Hepatocyte (in vitro differentiated cells): ENCODE data around the gene TCERG1. TPM values are rescaled to one million over a fixed set of nuclear protein-coding genes. Genes with fewer than 3 reads are reported as not detected.

Source experiments
- DNase-seq: peaks from one replicate; pipeline ENCODE4 v3.0.0-alpha.2; 2016; ENCODE audit warnings: low spot score
- H2AFZ ChIP-seq: fragments of 200-600 bp; sonication (generic); 2 replicates; pipeline ENCODE4 v1.6.0; 2016; ENCODE audit warnings: antibody characterized with exemption, mild to moderate bottlenecking
- H3K27ac ChIP-seq: fragments of 200-600 bp; sonication (generic); 2 replicates; pipeline ENCODE4 v1.5.1; 2016; ENCODE audit warnings: mild to moderate bottlenecking
- H3K27me3 ChIP-seq: fragments of 200-600 bp; sonication (generic); 2 replicates; pipeline ENCODE4 v1.6.1; 2016
- H3K36me3 ChIP-seq: fragments of 200-600 bp; sonication (generic); replicated peaks from 2 replicates; pipeline ENCODE4 v1.5.1; 2016; ENCODE audit warnings: low read depth; ENCODE audit not compliant: insufficient read depth
- H3K4me1 ChIP-seq: fragments of 200-600 bp; sonication (generic); 2 replicates; pipeline ENCODE4 v1.5.1; 2016; ENCODE audit warnings: mild to moderate bottlenecking, moderate library complexity; ENCODE audit not compliant: insufficient read depth
- H3K4me2 ChIP-seq: fragments of 200-600 bp; sonication (generic); 2 replicates; pipeline ENCODE4 v1.6.0; 2016
- H3K4me3 ChIP-seq: fragments of 200-600 bp; sonication (generic); 2 replicates; pipeline ENCODE4 v1.5.1; 2016; ENCODE audit warnings: mild to moderate bottlenecking
- H3K79me2 ChIP-seq: fragments of 200-600 bp; sonication (generic); 2 replicates; pipeline ENCODE4 v1.6.0; 2017; ENCODE audit warnings: mild to moderate bottlenecking
- H3K9me2 ChIP-seq: fragments of 200-600 bp; sonication (generic); replicated peaks from 2 replicates; pipeline ENCODE4 v1.6.0; 2017; ENCODE audit warnings: mild to moderate bottlenecking; ENCODE audit not compliant: insufficient read depth
- H3K9me3 ChIP-seq: fragments of 200-600 bp; sonication (generic); 2 replicates; pipeline ENCODE4 v1.5.1; 2016; ENCODE audit warnings: low read depth, mild to moderate bottlenecking
- H4K20me1 ChIP-seq: fragments of 200-600 bp; sonication (generic); 2 replicates; pipeline ENCODE4 v1.6.0; 2016; ENCODE audit warnings: mild to moderate bottlenecking; ENCODE audit not compliant: insufficient read depth, poor library complexity, severe bottlenecking
- EZH2 ChIP-seq: fragments of 200-600 bp; sonication (generic); IDR thresholded peaks from 2 replicates; pipeline ENCODE4 v1.6.1; 2016; ENCODE audit warnings: antibody characterized with exemption, mild to moderate bottlenecking, borderline replicate concordance
- EZH2phosphoT487 ChIP-seq: fragments of 200-600 bp; sonication (generic); IDR thresholded peaks from one replicate; pipeline ENCODE4 v1.6.1; 2018; ENCODE audit warnings: antibody characterized with exemption, mild to moderate bottlenecking, low read depth, moderate library complexity; ENCODE audit not compliant: unreplicated experiment, severe bottlenecking
- WGBS: methylation state at CpG from one replicate; pipeline ENCODE4 v1.1.6; 2016; ENCODE audit warnings: low lambda C conversion rate; ENCODE audit errors: missing lambda C conversion rate; 5-methylcytosine and 5-hydroxymethylcytosine counted together
- polyA plus RNA-seq: library from polyadenylated mRNA; unstranded; fragments of >200 nt; fragmentation: Nextera tagmentation; extraction: Ambion mirVana; gene quantifications from 2 replicates; pipeline ENCODE4 v1.2.1, GENCODE V29; 2016
- total RNA-seq: library from RNA; depleted of rRNA; stranded (reverse); fragments of >200 nt; gene quantifications from 2 replicates; pipeline ENCODE4 v1.2.3, GENCODE V29; 2014
- TF ChIP-seq, protein P1 (sequence below): fragments of 200-600 bp; sonication (generic); IDR thresholded peaks from 2 replicates; pipeline ENCODE4 v1.5.1; 2016; ENCODE audit warnings: antibody characterized with exemption, mild to moderate bottlenecking; ENCODE audit not compliant: poor library complexity

Gene TCERG1
- total and polyA plus RNA-seq, 2 experiments from 2014 or later, result 49.3 to 68.1 TPM

GRCh38 chr5:146514575-146514974 lies 67.4 kb downstream of the TCERG1 start:
- H3K79me2 ChIP-seq, result no peaks in the 10 kb centered on the region
- H3K4me3 ChIP-seq, result no peak overlapping the region
- no peak overlapping the region for H3K4me2 ChIP-seq
- H3K36me3 ChIP-seq, result no peaks in the 10 kb centered on the region
- H3K9me3 ChIP-seq, result no peaks in the 10 kb centered on the region
- TF ChIP-seq EZH2phosphoT487, result no peak
- TF ChIP-seq, protein P1, sequence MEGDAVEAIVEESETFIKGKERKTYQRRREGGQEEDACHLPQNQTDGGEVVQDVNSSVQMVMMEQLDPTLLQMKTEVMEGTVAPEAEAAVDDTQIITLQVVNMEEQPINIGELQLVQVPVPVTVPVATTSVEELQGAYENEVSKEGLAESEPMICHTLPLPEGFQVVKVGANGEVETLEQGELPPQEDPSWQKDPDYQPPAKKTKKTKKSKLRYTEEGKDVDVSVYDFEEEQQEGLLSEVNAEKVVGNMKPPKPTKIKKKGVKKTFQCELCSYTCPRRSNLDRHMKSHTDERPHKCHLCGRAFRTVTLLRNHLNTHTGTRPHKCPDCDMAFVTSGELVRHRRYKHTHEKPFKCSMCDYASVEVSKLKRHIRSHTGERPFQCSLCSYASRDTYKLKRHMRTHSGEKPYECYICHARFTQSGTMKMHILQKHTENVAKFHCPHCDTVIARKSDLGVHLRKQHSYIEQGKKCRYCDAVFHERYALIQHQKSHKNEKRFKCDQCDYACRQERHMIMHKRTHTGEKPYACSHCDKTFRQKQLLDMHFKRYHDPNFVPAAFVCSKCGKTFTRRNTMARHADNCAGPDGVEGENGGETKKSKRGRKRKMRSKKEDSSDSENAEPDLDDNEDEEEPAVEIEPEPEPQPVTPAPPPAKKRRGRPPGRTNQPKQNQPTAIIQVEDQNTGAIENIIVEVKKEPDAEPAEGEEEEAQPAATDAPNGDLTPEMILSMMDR, result no peak
- WGBS, result 92% methylated on average over 1 of the region's 1 CpG
- H4K20me1 ChIP-seq, result no peaks in the 10 kb centered on the region
- no peak overlapping the region for H2AFZ ChIP-seq
- no peak for DNase-seq
- no peak overlapping the region for H3K27ac ChIP-seq
- H3K9me2 ChIP-seq, result no peaks in the 10 kb centered on the region
- H3K4me1 ChIP-seq, result no peaks in the 10 kb centered on the region
- no peaks in the 10 kb centered on the region for H3K27me3 ChIP-seq

DNA sequence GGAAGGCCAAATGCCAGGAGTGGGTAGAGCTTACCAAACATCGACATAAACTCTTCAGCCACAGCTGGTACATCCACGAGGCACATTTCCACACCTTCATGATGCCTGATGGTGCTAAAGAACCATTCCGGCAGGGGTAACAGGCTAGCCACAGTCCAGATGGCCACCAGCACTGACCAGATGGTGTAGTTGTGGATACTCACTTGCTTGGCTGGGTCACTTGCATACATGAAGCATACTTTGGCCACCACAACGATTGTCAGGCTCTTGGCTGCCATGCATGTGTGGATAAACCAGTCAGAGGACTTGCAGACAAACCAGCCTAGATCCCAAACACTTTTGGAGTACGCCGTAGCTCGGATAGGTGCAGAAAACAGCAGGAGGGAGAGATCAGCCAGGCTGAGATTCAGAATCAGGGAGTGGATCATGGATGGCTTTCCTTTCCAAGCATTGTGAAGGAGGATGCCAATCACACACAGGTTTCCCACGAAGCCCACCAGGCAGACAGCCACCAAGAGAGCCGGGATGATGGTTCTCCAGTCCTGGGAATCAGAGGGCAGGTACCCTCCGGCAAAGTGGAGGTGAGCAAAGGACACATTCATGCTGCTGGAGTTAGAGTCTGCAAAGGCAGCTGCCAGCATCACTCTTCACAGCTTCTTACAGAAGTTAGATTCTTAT lies 68.5 kb downstream of the TCERG1 start:
- H3K27ac ChIP-seq, result no peak overlapping the region
- H4K20me1 ChIP-seq, result no peaks in the 10 kb centered on the region
- H2AFZ ChIP-seq, result no peak overlapping the region
- no peak overlapping the region for H3K4me3 ChIP-seq
- H3K9me3 ChIP-seq, result no peaks in the 10 kb centered on the region
- 82% methylated on average over 10 of the region's 10 CpGs for WGBS
- TF ChIP-seq EZH2 (no peak), EZH2phosphoT487 (no peak)
- TF ChIP-seq, protein P1, result no peak
- no peaks in the 10 kb centered on the region for H3K27me3 ChIP-seq
- H3K79me2 ChIP-seq, result no peaks in the 10 kb centered on the region
- H3K4me1 ChIP-seq, result no peaks in the 10 kb centered on the region
- no peaks in the 10 kb centered on the region for H3K9me2 ChIP-seq
- no peak overlapping the region for H3K4me2 ChIP-seq
- no peak for DNase-seq
- H3K36me3 ChIP-seq, result no peaks in the 10 kb centered on the region

- WGBS, result 19% methylated on average over 3 of the region's 3 CpGs
- H2AFZ ChIP-seq, result no peak within 1 kb of the TSS
- H3K27ac ChIP-seq, result no peak within 1 kb of the TSS
- H3K36me3 ChIP-seq, result no peaks in the 10 kb centered on the region
- H3K27me3 ChIP-seq, result no peaks in the 10 kb centered on the region
- no peaks in the 10 kb centered on the region for H3K9me2 ChIP-seq
- no peaks in the 10 kb centered on the region for H3K79me2 ChIP-seq
- no peak within 1 kb of the TSS for H3K4me2 ChIP-seq
- TF ChIP-seq EZH2phosphoT487, result no peak
- peaks cover 3% of the 10 kb centered on the region for H3K4me1 ChIP-seq
- no peaks in the 10 kb centered on the region for H4K20me1 ChIP-seq
- H3K4me3 ChIP-seq, result no peak within 1 kb of the TSS
- H3K9me3 ChIP-seq, result no peaks in the 10 kb centered on the region
- DNase-seq, result no peak
These were observed 69.0 kb downstream of the TCERG1 start, which contains the start of gene GPR151 for GRCh38 chr5:146516151-146516475. TSS of gene GPR151 (minus strand) at chr5:146516190. CDS start at chr5:146516113, 77 bp downstream.

- WGBS, result 93% methylated on average over 2 of the region's 2 CpGs
- Histone ChIP-seq H3K4me3 (no peak overlapping the region), H3K27me3 (no peaks in the 10 kb centered on the region), H3K9me3 (no peaks in the 10 kb centered on the region), H3K9me2 (no peaks in the 10 kb centered on the region), H3K4me1 (peaks cover 8% of the 10 kb centered on the region), H3K36me3 (no peaks in the 10 kb centered on the region), H2AFZ (no peak overlapping the region), H4K20me1 (no peaks in the 10 kb centered on the region), H3K4me2 (no peak overlapping the region), H3K27ac (no peak overlapping the region), H3K79me2 (no peaks in the 10 kb centered on the region)
- no peak for TF ChIP-seq EZH2phosphoT487
- TF ChIP-seq, protein P1, result no peak
- TF ChIP-seq EZH2, result no peak
- DNase-seq, result no peak
These were observed 72.4 kb downstream of the TCERG1 start for GRCh38 chr5:146519554-146519953.
